Activated T-cell treated with anti-CD3 and anti-CD28 coated beads for 1 hour (primary cell): ENCODE results near the gene KIAA0586.
A peak's percentile ranks its signal among the peaks of the same experiment; 100 is the strongest.
"Not testable (repeated sequence)": the region's sequence is repeated elsewhere in the genome, so short reads cannot be mapped to it uniquely, and the experiment has no call there.

Experiments used
- DNase-seq: peaks from one replicate; pipeline ENCODE4 v3.0.0-alpha.2; 2020; ENCODE audit warnings: low read depth

KIAA0586 gene

GRCh38 chr14:58427281-58428117 is at the start of gene KIAA0586, which contains the start of gene TIMM9:
Gene KIAA0586 (plus strand): TSS chr14:58427719. CDS start chr14:58428265, 546 bp downstream.
Gene TIMM9 (minus strand): TSS chr14:58427531. CDS start chr14:58411945, 15,586 bp downstream.
- peak; percentile 91 for DNase-seq

- no peak for DNase-seq
These were observed 36.7 kb upstream of the KIAA0586 start for GRCh38 chr14:58390830-58391229.

GRCh38 chr14:58395562-58395811 is 32.0 kb upstream of the KIAA0586 start:
- DNase-seq, result no peak

- peak; percentile 63 for DNase-seq
These were observed 31.4 kb upstream of the KIAA0586 start, which contains the start of gene TOMM20L for GRCh38 chr14:58395812-58396788. Gene TOMM20L (plus strand): TSS chr14:58395930. CDS start chr14:58395958, 28 bp downstream.

- no peak for DNase-seq
These were observed 30.4 kb upstream of the KIAA0586 start for GRCh38 chr14:58397156-58397555.

GRCh38 chr14:58398495-58398894 is 29.0 kb upstream of the KIAA0586 start:
- no peak for DNase-seq

- no peak for DNase-seq
These were observed 28.6 kb upstream of the KIAA0586 start for GRCh38 chr14:58398895-58399294.

GRCh38 chr14:58401587-58401986 is 25.9 kb upstream of the KIAA0586 start:
- DNase-seq, result no peak

- DNase-seq, result no peak
These were observed 18.8 kb upstream of the KIAA0586 start for GRCh38 chr14:58408681-58409215.

GRCh38 chr14:58414845-58415244 is 12.7 kb upstream of the KIAA0586 start:
- no peak for DNase-seq

GRCh38 chr14:58415636-58416547 is 11.6 kb upstream of the KIAA0586 start:
- no peak for DNase-seq

- not testable (repeated sequence) for DNase-seq
These were observed 10.6 kb upstream of the KIAA0586 start for GRCh38 chr14:58416934-58417333.

GRCh38 chr14:58426670-58427280 is 744 bp upstream of the KIAA0586 start:
- DNase-seq, result peak; percentile 25

- DNase-seq, result no peak
These were observed 682 bp downstream of the KIAA0586 start for GRCh38 chr14:58428118-58428683.

GRCh38 chr14:58430156-58430555 is 2.6 kb downstream of the KIAA0586 start:
- DNase-seq, result no peak

GRCh38 chr14:58439476-58439875 is 12.0 kb downstream of the KIAA0586 start:
- no peak for DNase-seq

GRCh38 chr14:58444627-58445026 is 17.1 kb downstream of the KIAA0586 start:
- no peak for DNase-seq

- DNase-seq, result no peak
These were observed 28.2 kb downstream of the KIAA0586 start for GRCh38 chr14:58455593-58456265.

GRCh38 chr14:58460772-58461171 is 33.3 kb downstream of the KIAA0586 start:
- DNase-seq, result no peak

GRCh38 chr14:58463147-58463546 is 35.6 kb downstream of the KIAA0586 start:
- no peak for DNase-seq
